HG03354 (cell line): ENCODE measurements around the gene PLCG2.
A peak's percentile ranks its signal among the peaks of the same experiment; 100 is the strongest.

Experiments used
- ATAC-seq: cut with Tn5 transposase; IDR thresholded peaks from one replicate; pipeline ENCODE4 v1.9.1; 2021; ENCODE audit warnings: mild to moderate bottlenecking; ENCODE audit not compliant: unreplicated experiment, poor library complexity, severe bottlenecking

Gene PLCG2

DNA sequence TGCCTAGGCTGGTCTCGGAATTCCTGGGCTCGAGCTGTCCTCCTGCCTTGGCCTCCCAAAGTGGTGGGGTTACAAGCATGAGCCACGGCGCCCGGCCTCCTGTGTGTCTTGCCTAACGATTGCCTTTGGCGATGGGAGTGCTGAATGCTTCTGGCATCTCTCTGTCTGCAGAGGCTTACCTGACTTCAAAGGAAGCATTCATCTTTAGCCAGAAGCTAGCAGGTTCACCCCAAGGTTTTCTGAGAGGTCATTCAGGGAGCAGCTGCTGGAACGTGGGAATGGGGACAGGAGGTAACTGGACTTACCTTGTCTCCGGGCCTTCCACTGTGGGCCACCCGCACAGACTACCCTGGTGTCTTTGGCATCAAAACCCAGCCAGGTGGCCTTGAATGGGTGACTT, 54.7 kb downstream of the PLCG2 start:
- ATAC-seq: no peak

DNA sequence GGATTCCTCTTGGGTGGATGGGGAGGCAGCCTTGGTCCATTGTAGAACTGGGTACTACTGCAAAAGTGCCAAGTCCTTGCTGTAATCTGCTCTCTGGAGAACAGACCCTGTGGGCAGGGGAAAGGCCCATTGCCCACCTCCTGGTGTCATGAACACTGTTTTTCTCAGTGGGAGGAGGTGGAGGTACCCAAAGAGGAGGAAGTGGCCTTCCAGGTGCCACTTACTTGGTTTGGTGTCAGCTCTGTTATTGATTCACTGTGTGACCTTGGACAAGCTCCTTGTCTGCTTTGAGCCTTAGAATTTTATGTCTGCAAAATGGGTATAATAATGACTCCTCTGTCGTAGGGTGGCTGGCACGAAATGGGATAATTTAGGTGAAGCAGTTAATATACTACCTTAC, 55.8 kb downstream of the PLCG2 start:
- no peak for ATAC-seq

DNA sequence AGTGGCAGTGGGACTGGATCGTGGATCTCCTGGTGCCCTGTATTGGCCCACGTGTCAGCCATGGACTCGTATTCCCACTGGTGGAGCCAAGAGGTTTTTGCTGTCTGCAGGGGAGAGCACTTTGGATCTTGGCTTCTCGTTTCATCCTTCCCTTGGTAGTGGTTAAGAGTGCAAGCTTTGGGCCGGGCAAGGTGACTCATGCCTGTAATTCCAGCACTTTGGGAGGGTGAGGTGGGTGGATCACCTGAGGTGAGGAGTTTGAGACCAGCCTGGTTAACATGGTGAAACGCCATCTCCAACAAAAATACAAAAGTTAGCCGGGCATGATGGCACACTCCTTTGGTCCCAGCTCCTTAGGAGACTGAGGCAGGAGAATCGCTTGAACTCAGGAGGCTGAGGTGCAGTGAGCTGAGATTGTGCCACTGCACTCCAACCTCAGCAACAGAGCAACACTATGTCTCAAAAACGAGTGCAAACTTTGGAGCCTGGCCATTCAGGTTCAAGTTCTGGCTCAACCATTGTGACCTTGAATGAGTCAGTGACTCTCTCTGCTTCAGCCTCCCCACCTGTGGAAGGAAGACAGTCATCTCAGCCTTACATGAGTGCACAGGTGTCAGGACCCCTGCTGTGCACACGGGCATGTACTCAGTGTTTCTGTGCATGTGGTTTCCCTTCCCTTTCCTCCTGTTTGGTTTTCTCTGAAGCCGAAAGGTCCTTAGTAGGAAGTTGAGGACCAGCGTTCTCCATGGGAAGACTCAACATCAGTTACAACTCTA, 57.4 kb downstream of the PLCG2 start:
- ATAC-seq: peak; percentile 71

GRCh38 chr16:81837312-81837751, 58.2 kb downstream of the PLCG2 start:
- ATAC-seq: no peak

DNA sequence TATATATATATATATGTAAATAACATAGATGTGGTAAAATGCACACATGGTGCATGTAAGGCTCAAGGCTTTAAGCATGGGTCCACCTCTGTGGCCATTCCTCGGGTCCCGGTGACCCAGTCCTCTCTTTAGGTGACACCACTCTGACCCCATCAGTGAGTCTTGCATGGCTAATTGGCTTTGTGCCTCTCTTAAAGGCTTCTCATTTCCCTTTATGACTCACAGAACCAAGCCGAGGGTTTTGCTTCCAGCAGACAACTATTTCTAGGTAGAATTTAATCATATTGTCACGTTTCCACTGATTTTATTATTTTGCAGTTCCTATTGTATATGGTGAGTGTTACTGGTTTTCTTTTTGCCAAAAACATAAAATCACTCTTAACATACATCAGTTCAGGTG, 59.7 kb downstream of the PLCG2 start:
- peak; percentile 39 for ATAC-seq

DNA sequence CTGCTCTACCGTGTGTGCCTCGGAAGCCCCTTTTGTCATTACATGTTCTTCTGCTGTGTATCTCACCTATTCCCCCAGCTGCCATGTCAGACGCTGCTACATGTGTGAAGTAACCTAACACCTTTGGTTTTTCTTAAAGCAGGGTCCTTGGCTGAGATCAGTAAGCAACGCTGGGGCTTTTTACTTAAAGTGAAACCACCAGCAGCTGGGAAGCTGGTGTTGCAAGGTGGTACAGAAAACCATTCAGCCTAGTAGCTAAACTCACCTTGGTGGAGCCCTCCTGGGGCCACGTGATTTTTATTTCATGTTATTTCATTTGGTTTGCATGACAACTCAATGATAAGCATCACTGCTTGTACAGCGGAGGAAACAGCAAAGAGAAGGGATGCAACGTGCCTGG, 62.6 kb downstream of the PLCG2 start:
- ATAC-seq: peak; percentile 61

DNA sequence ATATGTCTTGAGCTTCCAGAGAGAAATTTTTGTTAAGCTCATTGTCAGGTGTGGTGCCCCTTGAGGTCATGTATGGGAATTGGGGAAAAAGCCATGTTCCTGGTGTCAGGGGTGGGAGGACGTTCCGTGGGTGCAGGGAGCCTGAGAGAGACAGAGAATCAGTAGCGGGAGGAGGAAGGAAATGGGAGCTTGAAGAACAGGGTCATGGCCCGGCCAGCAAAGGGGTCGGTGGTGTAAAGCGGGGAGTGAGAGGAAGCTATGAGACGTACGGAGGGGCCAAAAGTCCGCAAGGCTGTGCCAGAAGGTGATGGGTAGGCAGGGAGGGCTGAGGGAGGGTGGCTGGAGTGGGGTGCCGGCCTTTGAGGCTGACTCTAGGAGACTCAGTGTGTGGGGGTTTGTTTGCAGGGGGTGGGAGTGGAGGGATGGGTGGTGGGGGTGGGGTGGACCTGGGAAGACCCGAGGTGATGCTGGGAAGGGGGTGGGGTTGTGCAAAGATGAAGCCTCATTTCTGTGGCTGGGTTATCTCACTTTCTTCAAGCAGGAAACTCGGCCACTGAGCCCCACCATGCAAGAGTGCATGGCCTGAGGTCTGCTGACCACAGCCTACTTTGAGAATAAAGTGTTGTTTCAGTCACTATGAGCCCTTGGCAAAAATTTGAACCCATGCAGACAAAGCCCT, 63.6 kb downstream of the PLCG2 start:
- no peak for ATAC-seq

DNA sequence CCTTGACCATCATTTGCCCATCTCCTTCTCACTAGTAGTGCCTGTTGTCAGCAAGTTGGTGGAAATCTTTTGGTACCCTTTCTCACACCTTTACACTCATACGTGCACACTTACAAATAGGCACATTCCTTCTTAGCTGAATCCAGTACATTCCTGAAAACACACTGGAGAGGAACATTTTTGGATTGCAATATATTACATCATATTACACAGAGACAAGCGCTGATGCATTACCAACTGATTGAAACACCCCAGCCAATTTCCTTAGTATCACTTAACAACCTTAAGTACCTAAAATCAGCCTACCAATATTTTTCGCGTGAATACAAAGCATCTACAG, 64.1 kb downstream of the PLCG2 start:
- ATAC-seq: no peak

DNA sequence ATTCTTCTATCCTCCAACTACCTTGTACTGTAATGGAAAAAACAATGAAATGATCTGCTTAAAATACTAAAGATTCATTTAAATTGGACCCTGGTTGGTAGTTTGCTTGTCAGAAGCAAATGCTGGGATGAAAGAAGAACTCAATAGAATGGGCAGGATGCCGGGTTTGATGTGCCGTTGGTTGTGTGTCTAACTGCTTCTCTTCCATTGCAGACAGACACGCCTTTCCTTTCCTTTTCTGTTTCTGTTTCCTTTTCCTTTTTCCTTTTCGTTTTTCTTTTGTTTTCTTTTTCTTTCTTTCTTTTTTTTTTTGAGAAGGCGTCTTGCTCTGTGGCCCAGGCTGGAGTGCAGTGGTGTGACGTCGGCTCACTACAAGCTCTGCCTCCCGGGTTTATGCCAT, 64.6 kb downstream of the PLCG2 start:
- ATAC-seq: no peak

DNA sequence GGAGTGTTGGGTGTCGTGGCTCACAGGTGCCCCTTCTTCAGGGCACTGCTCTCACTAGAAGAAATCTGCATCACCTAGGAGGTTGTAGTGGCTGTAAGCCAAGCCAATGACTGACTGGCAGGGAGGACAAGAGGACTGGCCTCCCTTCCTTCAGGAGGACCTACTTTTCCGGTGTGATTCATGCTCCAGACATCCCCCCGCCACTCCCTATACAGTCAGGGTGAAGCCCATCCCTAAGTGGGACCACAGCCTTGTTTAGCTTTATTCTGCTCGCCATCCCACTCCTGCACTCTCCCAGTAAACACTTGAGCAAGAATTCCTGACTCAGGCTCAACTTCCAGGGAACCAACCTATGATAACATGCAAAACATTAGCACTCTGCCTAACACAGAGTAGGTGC, 67.0 kb downstream of the PLCG2 start:
- no peak for ATAC-seq

- ATAC-seq: no peak
These were observed 69.3 kb downstream of the PLCG2 start for GRCh38 chr16:81848306-81848853.

- ATAC-seq: no peak
These were observed 71.3 kb downstream of the PLCG2 start for GRCh38 chr16:81850197-81850944.

- ATAC-seq: no peak
These were observed 73.3 kb downstream of the PLCG2 start for GRCh38 chr16:81852347-81852746.

GRCh38 chr16:81855552-81856153, 76.6 kb downstream of the PLCG2 start:
- no peak for ATAC-seq

GRCh38 chr16:81860287-81861266, 81.5 kb downstream of the PLCG2 start:
- ATAC-seq: no peak

DNA sequence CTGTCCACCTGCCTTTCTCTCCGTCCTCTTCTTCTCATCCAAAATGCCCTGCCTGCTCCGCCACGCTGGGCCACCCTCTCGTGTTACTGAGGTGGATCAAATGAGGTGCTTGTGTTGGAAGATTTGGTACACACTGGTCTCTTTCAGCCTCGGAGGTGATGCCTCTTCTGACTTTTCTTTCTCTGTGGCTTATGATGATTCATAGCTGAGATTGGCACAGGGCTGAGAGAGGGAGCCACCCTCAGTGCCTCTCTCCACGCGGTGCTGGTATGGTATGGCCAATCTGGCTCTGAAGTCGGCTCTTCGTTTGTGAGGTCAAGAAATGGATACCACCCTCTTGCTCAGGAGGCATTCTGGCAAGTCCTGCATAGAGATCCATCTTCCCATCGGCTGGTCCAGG, 82.4 kb downstream of the PLCG2 start:
- ATAC-seq: no peak

- no peak for ATAC-seq
These were observed 82.8 kb downstream of the PLCG2 start for GRCh38 chr16:81861915-81862314.

- ATAC-seq: peak; percentile 77
These were observed 84.7 kb downstream of the PLCG2 start for GRCh38 chr16:81863630-81864352.
